Spinal cord (tissue), 10 donors: ENCODE measurements around the gene PADI3. TPM values are rescaled to one million over a fixed set of nuclear protein-coding genes. Genes with fewer than 3 reads are reported as not detected.

ENCODE experiments used
- DNase-seq, 6 donors: peaks; one replicate each; pipeline versions ENCODE4 v3.0.0 to v3.0.0-alpha.2; 2013 to 2015; ENCODE audit warnings: low spot score in 6 of 6, low read depth in 4 of 6
- H3K27ac ChIP-seq: one replicate; pipeline ENCODE4 v1.5.1; 2013; ENCODE audit warnings: low read depth, low read length, control low read depth
- H3K27me3 ChIP-seq: one replicate; pipeline ENCODE4 v1.6.1; 2013; ENCODE audit warnings: low read length; ENCODE audit not compliant: control insufficient read depth, insufficient read depth
- H3K36me3 ChIP-seq: one replicate; pipeline ENCODE4 v1.6.1; 2013; ENCODE audit warnings: low read length; ENCODE audit not compliant: control insufficient read depth, insufficient read depth
- H3K4me1 ChIP-seq: one replicate; pipeline ENCODE4 v1.6.1; 2013; ENCODE audit warnings: low read length; ENCODE audit not compliant: control insufficient read depth, insufficient read depth
- H3K4me3 ChIP-seq: one replicate; pipeline ENCODE4 v1.5.1; 2013; ENCODE audit warnings: low read depth, low read length, control low read depth
- H3K9me3 ChIP-seq: one replicate; pipeline ENCODE4 v1.6.1; 2013; ENCODE audit warnings: low read length; ENCODE audit not compliant: control insufficient read depth, insufficient read depth
- WGBS: methylation state at CpG from one replicate; pipeline ENCODE4 v1.1.5; 2013; ENCODE audit warnings: missing lambda C conversion rate; ENCODE audit not compliant: insufficient coverage; 5-methylcytosine and 5-hydroxymethylcytosine counted together
- polyA plus RNA-seq, 2 donors: library from polyadenylated mRNA; unstranded; fragments of 120-200 nt; gene quantifications; one replicate each; pipeline ENCODE4 v1.2.1, GENCODE V29; 2013; ENCODE audit not compliant: insufficient read length in 2 of 2
- total RNA-seq, 2 donors: library from RNA; depleted of rRNA in 1 of 2; stranded (reverse); fragments of 120-200 nt in 1 of 2; fragments of >200 nt in 1 of 2; gene quantifications; one replicate each; pipeline versions ENCODE4 v1.2.3 to v1.2.4, GENCODE V29; 2013 to 2014
- donor health status: healthy.

PADI3 gene
- total and polyA plus RNA-seq, 4 donors = not detected

DNA sequence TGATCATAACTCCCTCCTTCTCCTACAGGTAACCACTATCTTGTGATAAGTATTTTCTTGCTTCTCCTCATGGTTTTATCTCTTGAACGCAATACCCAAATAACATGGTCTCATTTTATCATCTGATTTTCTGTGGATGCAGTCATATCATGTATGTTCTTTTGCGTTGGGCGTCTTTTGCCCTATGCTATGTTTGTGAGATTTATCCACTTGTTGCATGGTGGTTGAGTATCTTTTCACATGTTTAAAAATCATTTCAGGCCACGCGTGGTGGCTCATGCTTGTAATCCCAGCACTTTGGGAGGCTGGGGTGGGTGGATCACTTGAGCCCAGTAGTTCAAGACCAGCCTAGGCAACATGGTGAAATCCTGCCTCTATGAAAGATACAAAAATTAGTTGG is 15.6 kb downstream of the PADI3 start:
- 100% methylated on average over 3 of the region's 5 CpGs for WGBS
- H3K36me3 ChIP-seq = no peaks in the 10 kb centered on the region
- H3K4me1 ChIP-seq = no peaks in the 10 kb centered on the region
- peaks cover 2% of the 10 kb centered on the region for H3K9me3 ChIP-seq
- no peak overlapping the region for H3K27ac ChIP-seq
- no peak overlapping the region for H3K4me3 ChIP-seq
- DNase-seq = no peak
- no peaks in the 10 kb centered on the region for H3K27me3 ChIP-seq

DNA sequence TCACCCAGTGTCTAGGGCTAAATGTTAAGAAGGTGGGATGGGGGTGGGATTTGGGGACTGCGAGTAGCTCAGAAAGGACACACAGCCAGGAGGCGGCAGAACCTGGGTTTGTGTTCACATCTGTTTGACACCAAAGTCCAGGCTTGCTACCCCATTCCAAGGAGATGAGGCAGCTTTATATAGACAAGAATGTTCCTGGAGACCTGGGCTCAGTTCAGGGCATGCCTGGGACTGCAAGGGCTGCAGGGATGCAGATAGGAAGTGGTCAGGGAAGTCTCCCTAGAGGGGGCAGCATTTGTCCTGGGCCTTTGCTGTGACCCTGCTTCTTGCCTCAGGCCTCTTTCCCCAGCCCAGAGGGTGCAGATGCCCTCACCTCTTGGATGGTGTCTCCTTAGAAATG is 16.3 kb downstream of the PADI3 start:
- no peak for DNase-seq
- no peaks in the 10 kb centered on the region for H3K36me3 ChIP-seq
- no peak overlapping the region for H3K4me3 ChIP-seq
- peaks cover 2% of the 10 kb centered on the region for H3K9me3 ChIP-seq
- no peak overlapping the region for H3K27ac ChIP-seq
- 89% methylated on average over 2 of the region's 2 CpGs for WGBS
- no peaks in the 10 kb centered on the region for H3K27me3 ChIP-seq
- no peaks in the 10 kb centered on the region for H3K4me1 ChIP-seq

DNA sequence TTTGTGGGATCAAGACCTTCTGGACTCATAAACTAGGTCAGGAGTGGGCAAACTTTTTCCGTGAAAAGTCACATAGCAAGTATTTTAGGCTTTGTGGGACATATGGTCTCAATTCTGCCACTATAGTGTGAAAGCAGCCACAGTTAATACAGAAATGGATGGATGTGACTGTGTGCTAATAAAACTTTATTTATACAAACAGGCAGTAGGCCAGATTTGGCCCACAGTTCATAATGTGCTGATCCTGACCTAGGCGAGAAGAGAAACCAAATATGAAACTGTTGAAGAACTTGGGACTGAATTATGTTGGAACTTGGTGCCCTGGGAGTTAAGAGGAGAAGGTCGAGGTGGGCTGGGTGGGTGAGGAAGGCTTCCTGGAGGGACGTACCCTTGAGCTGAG is 17.1 kb downstream of the PADI3 start:
- Histone ChIP-seq H3K27ac (no peak overlapping the region), H3K4me1 (no peaks in the 10 kb centered on the region), H3K9me3 (peaks cover 2% of the 10 kb centered on the region), H3K27me3 (no peaks in the 10 kb centered on the region), H3K36me3 (no peaks in the 10 kb centered on the region), H3K4me3 (no peak overlapping the region)
- no peak for DNase-seq
- 92% methylated on average over 3 of the region's 4 CpGs for WGBS

DNA sequence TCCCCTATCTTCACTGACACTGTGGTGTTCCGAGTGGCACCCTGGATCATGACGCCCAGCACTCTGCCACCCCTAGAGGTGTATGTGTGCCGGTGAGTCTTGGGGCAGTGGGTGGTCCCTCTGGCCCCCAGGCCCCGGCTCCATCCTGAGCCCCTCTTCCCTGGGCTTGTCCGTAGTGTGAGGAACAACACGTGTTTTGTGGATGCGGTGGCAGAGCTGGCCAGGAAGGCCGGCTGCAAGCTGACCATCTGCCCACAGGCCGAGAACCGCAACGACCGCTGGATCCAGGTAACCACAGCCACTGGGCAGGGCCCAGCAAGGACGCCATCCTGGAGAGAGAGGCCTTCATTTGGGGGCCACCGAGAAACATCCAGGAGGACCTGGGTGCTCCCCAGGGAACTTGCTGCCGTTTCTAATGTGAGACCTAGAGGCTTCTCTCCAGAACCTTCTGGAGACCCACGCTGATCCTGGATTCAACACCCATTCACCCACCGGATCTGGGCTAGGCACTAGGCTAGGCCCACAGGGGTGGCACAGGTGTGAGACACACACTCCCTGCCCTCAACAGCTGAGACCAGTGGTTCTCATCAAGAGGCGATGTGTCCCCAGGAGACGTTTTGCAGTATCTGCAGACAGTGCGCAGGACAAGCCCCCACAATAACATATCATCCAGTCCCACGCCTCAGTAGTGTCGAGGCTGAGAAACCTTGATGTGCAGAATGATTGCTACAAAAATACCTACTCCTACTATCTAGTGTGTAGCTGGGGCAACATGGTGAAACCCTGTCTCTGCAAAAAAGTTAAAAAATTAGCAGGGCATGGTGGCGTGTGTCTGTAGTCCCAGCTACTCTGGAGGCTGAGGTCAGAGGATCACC is 22.2 kb downstream of the PADI3 start:
- no peaks in the 10 kb centered on the region for H3K9me3 ChIP-seq
- no peaks in the 10 kb centered on the region for H3K4me1 ChIP-seq
- H3K27me3 ChIP-seq = no peaks in the 10 kb centered on the region
- 89% methylated on average over 18 of the region's 23 CpGs for WGBS
- no peak for DNase-seq
- no peak overlapping the region for H3K4me3 ChIP-seq
- no peak overlapping the region for H3K27ac ChIP-seq
- H3K36me3 ChIP-seq = no peaks in the 10 kb centered on the region

DNA sequence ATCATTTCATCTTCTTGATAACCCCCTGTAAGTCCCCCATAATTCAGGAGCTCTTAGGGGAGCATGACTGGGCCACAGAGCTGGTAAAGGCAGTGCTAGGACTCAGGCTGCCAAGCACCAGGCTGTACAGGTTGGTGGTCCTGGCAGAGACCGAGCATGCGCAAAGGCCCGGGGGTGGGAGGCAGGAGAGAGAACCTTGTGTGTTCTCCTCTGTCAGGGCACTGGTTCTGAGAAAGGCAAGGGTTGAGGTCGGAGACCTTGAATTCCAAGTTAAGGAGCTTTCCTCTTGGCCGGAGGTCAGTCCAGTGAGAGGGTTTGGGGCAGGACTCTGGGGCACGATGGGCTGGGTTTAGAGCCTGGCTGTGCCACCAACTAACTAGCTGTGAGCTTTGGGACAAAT is 23.2 kb downstream of the PADI3 start:
- Histone ChIP-seq H3K9me3 (no peaks in the 10 kb centered on the region), H3K4me1 (no peaks in the 10 kb centered on the region), H3K27me3 (no peaks in the 10 kb centered on the region), H3K4me3 (no peak overlapping the region), H3K36me3 (no peaks in the 10 kb centered on the region), H3K27ac (no peak overlapping the region)
- WGBS = 90% methylated on average over 4 of the region's 6 CpGs
- no peak for DNase-seq

DNA sequence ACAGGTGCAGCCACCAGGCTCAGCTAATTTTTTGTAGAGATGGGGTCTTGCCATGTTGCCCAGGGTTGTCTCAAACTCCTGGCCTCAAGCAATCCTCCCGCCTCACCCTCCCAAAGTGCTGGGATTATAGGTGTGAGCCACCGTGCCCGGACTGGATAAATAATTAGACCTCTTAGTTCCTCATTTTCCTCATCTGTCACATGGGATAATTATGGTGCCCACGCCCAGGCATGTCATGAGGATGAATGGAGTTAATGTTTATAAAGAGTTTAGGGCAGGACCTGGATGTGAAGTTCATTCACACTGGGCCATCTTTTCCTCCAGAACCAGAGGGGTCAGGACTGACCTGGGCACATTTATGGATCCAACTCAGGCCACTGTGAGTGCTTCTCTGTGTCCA is 23.7 kb downstream of the PADI3 start:
- H3K4me3 ChIP-seq = no peak overlapping the region
- H3K4me1 ChIP-seq = no peaks in the 10 kb centered on the region
- H3K27me3 ChIP-seq = no peaks in the 10 kb centered on the region
- no peaks in the 10 kb centered on the region for H3K36me3 ChIP-seq
- WGBS = no CpG with 5 or more reads among the region's 4 CpGs
- no peak for DNase-seq
- no peaks in the 10 kb centered on the region for H3K9me3 ChIP-seq
- no peak overlapping the region for H3K27ac ChIP-seq

DNA sequence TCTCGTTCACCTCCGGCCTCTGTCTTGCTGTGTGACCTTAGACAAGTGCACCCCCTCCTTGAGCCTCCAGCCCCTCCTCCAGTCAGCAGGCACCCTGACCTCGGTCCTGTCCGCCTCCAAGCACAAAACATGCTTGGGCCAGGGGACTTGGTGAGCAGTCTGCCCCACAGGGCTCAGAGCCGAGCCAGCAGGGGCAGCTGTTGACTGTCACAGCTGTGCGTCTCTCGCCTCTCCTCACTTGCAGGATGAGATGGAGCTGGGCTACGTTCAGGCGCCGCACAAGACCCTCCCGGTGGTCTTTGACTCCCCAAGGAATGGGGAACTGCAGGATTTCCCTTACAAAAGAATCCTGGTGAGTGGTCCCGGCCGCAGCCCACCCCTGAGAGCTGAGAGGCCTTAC is 24.2 kb downstream of the PADI3 start:
- Histone ChIP-seq H3K27ac (no peak overlapping the region), H3K36me3 (no peaks in the 10 kb centered on the region), H3K4me1 (no peaks in the 10 kb centered on the region), H3K4me3 (no peak overlapping the region), H3K9me3 (no peaks in the 10 kb centered on the region), H3K27me3 (no peaks in the 10 kb centered on the region)
- WGBS = 68% methylated on average over 13 of the region's 13 CpGs
- no peak for DNase-seq

DNA sequence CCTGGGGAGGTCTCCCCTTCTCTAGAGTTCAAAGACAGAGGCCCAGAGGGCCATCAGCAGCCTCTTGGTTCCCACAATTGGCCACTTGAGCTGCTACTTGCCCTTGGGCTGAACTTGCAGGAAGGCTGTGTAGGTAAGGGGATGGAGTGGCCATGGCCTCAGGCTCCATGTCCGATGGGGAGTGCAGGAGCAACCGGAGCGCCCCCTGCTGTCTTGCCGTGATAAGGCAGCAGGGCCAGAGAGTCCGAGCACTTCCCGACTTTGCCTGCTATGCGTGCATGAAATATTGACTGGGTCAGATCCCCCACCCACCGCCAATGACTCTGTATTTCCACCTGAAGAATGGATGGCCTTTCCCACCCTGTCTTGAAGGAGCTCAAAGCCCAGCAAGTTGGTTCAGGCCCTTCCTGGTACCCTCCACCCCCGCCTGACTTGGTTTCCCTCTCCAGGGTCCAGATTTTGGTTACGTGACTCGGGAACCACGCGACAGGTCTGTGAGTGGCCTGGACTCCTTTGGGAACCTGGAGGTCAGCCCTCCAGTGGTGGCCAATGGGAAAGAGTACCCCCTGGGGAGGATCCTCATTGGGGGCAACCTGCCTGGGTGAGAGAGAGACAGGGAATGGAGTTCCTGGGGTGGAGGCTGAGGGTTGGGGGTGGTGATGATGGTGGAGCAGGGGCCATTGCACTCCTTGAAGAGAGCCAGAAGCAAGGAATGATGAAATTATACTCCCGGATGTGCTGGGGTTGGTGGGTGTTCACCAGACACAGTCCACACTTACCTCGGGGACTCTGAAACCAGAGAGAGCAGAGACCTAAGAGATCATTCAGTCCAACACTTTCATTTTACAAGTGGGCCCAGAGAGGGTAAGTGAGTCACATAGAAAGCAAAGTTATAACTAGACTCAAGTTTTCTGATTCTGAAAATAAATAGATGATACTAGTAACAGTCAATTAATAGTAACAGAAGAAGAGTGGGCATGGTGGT is 25.6 kb downstream of the PADI3 start:
- Histone ChIP-seq H3K9me3 (no peaks in the 10 kb centered on the region), H3K4me1 (no peaks in the 10 kb centered on the region), H3K27ac (no peak overlapping the region), H3K4me3 (no peak overlapping the region), H3K27me3 (no peaks in the 10 kb centered on the region), H3K36me3 (no peaks in the 10 kb centered on the region)
- DNase-seq = no peak
- WGBS = 59% methylated on average over 13 of the region's 15 CpGs

DNA sequence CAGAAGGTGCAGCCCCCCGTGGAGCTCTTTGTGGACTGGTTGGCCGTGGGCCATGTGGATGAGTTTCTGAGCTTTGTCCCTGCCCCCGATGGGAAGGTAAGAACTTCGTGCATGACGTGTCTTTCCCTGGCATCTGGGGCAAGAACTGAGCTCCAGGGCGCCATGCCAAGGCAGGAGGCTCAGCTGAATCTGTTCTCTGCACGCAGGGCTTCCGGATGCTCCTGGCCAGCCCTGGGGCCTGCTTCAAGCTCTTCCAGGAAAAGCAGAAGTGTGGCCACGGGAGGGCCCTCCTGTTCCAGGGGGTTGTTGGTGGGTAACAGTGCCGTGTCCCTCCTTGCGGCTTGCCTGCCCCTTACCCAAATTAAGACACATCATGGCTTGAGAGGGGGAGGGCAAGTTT is 27.7 kb downstream of the PADI3 start:
- Histone ChIP-seq H3K4me1 (no peaks in the 10 kb centered on the region), H3K27me3 (no peaks in the 10 kb centered on the region), H3K4me3 (no peak overlapping the region), H3K27ac (no peak overlapping the region), H3K9me3 (no peaks in the 10 kb centered on the region), H3K36me3 (no peaks in the 10 kb centered on the region)
- 64% methylated on average over 10 of the region's 11 CpGs for WGBS
- DNase-seq = no peak
